Ascending aorta (tissue), 2 donors: ENCODE data around the gene UBE2L6. TPM values are rescaled to one million over a fixed set of nuclear protein-coding genes. Genes with fewer than 3 reads are reported as not detected.

Experiments used
- DNase-seq, 2 donors: peaks; one replicate each; pipeline ENCODE4 v3.0.0-alpha.2; 2019; ENCODE audit warnings: low spot score in 2 of 2
- H3K27ac ChIP-seq, 2 donors: fragments of 200-600 bp; sonication (generic); one replicate each; pipeline ENCODE4 v1.5.1; 2016 to 2017; ENCODE audit warnings: mild to moderate bottlenecking in 1 of 2
- H3K27me3 ChIP-seq: fragments of 200-600 bp; sonication (generic); one replicate; pipeline ENCODE4 v1.5.1; 2017
- H3K36me3 ChIP-seq, 2 donors: fragments of 200-600 bp; sonication (generic); one replicate each; pipeline ENCODE4 v1.5.1; 2016
- H3K4me1 ChIP-seq, 2 donors: fragments of 200-600 bp; sonication (generic); one replicate each; pipeline ENCODE4 v1.5.1; 2016 to 2017; ENCODE audit warnings: mild to moderate bottlenecking in 1 of 2
- H3K4me3 ChIP-seq, 2 donors: fragments of 200-600 bp; sonication (generic); one replicate each; pipeline ENCODE4 v1.5.1; 2016 to 2017; ENCODE audit warnings: mild to moderate bottlenecking in 1 of 2
- H3K9me3 ChIP-seq, 2 donors: fragments of 200-600 bp; sonication (generic); one replicate each; pipeline ENCODE4 v1.5.1; 2016
- CTCF ChIP-seq, 3 experiments: fragments of 200-600 bp in 2 of 3; fragments of 450-650 bp in 1 of 3; sonication (generic) in 2 of 3; IDR thresholded peaks; one replicate each; pipeline ENCODE4 v1.5.1; 2016 to 2019; ENCODE audit warnings: antibody characterized with exemption in 3 of 3, mild to moderate bottlenecking in 1 of 3, moderate library complexity in 1 of 3
- intact Hi-C: fragments of 100-400 bp; cut with DNase I; formaldehyde crosslinking; loops from one replicate; pipeline ENCODE4 v1.15.1; 2023
- total RNA-seq: library from RNA; depleted of rRNA; stranded (reverse); fragments of >200 nt; gene quantifications from one replicate; pipeline ENCODE4 v1.1.0, GENCODE V29; 2016

Gene UBE2L6
- total RNA-seq, 1 donor from 2014 or later: 44.9 TPM

GRCh38 chr11:57585301-57585700 is 17.8 kb upstream of the UBE2L6 start:
- intact Hi-C loops: no loop called here

GRCh38 chr11:57584341-57584740 is 16.9 kb upstream of the UBE2L6 start:
- no peaks in the 10 kb centered on the region for H3K36me3 ChIP-seq
- H3K9me3 ChIP-seq: no peaks in the 10 kb centered on the region
- intact Hi-C loops: no loop called here
- no peak overlapping the region for H3K27ac ChIP-seq
- no peak for TF ChIP-seq CTCF (IDR thresholded peaks at IDR 0.05)
- no peak for DNase-seq
- H3K4me1 ChIP-seq: no peaks in the 10 kb centered on the region
- H3K4me3 ChIP-seq: no peak overlapping the region
- no peaks in the 10 kb centered on the region for H3K27me3 ChIP-seq

More at GRCh38 chr11:57585301-57585700, 17.8 kb upstream of the UBE2L6 start:
- Histone ChIP-seq H3K4me3 (no peak overlapping the region), H3K4me1 (no peaks in the 10 kb centered on the region), H3K27ac (no peak overlapping the region), H3K36me3 (no peaks in the 10 kb centered on the region), H3K27me3 (no peaks in the 10 kb centered on the region), H3K9me3 (no peaks in the 10 kb centered on the region)
- DNase-seq: no peak
- TF ChIP-seq CTCF (IDR thresholded peaks at IDR 0.05): no peak

- Histone ChIP-seq H3K4me3 (no peak overlapping the region), H3K27me3 (no peaks in the 10 kb centered on the region), H3K9me3 (no peaks in the 10 kb centered on the region), H3K36me3 (no peaks in the 10 kb centered on the region), H3K27ac (no peak overlapping the region), H3K4me1 (peaks cover 0 to 1% of the 10 kb centered on the region in 2 donors)
- TF ChIP-seq CTCF (IDR thresholded peaks at IDR 0.05): no peak
- DNase-seq: no peak
- intact Hi-C loops: no loop called here
Observed at GRCh38 chr11:57574061-57574460, 6.6 kb upstream of the UBE2L6 start.

- DNase-seq: no peak
- peaks cover 6 to 10% of the 10 kb centered on the region in 2 donors for H3K4me1 ChIP-seq
- H3K4me3 ChIP-seq: no peak overlapping the region
- H3K36me3 ChIP-seq: no peaks in the 10 kb centered on the region
- H3K27ac ChIP-seq: no peak overlapping the region
- intact Hi-C loops: no loop called here
- no peaks in the 10 kb centered on the region for H3K27me3 ChIP-seq
- no peak for TF ChIP-seq CTCF (IDR thresholded peaks at IDR 0.05)
- H3K9me3 ChIP-seq: no peaks in the 10 kb centered on the region
Observed at GRCh38 chr11:57571606-57572005, 4.1 kb upstream of the UBE2L6 start.

GRCh38 chr11:57568330-57568766 is 876 bp upstream of the UBE2L6 start:
- peak overlapping the region; percentile 78 to 82 for H3K27ac ChIP-seq
- no peaks in the 10 kb centered on the region for H3K36me3 ChIP-seq
- no peaks in the 10 kb centered on the region for H3K9me3 ChIP-seq
- peak in 2 of 3 experiments; percentile 83 for TF ChIP-seq CTCF (IDR thresholded peaks at IDR 0.05)
- intact Hi-C loops: loop anchor here (1.0 to 10.0 kb wide), 6 partner anchors 30 to 236 kb away; partner anchors contain the start of genes CTNND1 and TIMM10
- H3K4me3 ChIP-seq: peak overlapping the region; percentile 84 to 93
- no peaks in the 10 kb centered on the region for H3K27me3 ChIP-seq
- DNase-seq: peak in 1 of 2 donors; percentile 92
- H3K4me1 ChIP-seq: peaks cover 6 to 20% of the 10 kb centered on the region in 2 donors
